IPS-15b (cell line): ENCODE data around the gene TFDP2.
"Not testable (repeated sequence)": the region's sequence is repeated elsewhere in the genome, so short reads cannot be mapped to it uniquely, and the experiment has no call there.

Source experiments
- H3K27me3 ChIP-seq: one replicate; pipeline ENCODE4 v1.6.1; 2013; ENCODE audit warnings: low read length; ENCODE audit not compliant: control insufficient read depth, insufficient read depth
- H3K36me3 ChIP-seq: one replicate; pipeline ENCODE4 v1.6.1; 2013; ENCODE audit warnings: low read length; ENCODE audit not compliant: control insufficient read depth, insufficient read depth
- H3K4me1 ChIP-seq: one replicate; pipeline ENCODE4 v1.6.1; 2013; ENCODE audit warnings: mild to moderate bottlenecking, low read length; ENCODE audit not compliant: control insufficient read depth, insufficient read depth
- H3K4me3 ChIP-seq: one replicate; pipeline ENCODE4 v1.5.1; 2013; ENCODE audit warnings: low read depth, low read length
- H3K9ac ChIP-seq: one replicate; pipeline ENCODE4 v1.6.1; 2013; ENCODE audit warnings: low read depth, mild to moderate bottlenecking, low read length
- H3K9me3 ChIP-seq: one replicate; pipeline ENCODE4 v1.6.1; 2013; ENCODE audit warnings: mild to moderate bottlenecking, low read length; ENCODE audit not compliant: control insufficient read depth, insufficient read depth

The TFDP2 gene

DNA sequence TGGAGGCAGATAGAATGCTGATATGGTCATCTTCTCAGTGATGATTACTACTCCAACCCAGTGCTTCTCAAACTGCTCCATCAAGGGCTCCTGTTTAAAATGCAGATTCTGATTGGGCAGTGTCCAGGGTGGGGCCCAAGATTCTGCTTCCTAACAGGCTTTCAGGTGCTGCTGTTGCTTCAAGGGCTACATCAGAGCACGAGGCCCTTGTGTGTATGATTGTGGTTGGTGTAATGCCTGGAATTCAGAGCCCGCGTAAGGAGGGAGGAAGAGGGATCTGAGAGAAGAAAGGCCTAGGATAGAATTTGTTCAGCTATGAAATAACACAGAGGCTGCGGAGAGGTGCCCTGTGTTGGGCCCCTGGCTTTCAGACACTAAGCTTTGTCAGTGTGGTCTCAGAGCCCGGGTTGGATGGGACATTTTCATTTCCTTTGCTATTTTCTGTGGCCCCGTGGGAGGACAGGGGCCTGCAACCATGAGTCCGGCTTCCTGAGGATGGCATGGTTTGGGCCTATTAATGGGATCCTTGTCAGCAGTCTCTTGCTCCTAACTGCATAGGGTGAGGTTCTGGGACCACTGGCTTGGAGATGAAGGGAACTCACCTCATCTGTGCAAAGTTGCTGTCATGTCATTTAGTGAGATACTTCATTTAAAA is 219.9 kb downstream of the TFDP2 start:
- Histone ChIP-seq H3K9me3 (no peaks in the 10 kb centered on the region), H3K27me3 (no peaks in the 10 kb centered on the region), H3K4me3 (no peak overlapping the region), H3K36me3 (no peaks in the 10 kb centered on the region), H3K9ac (no peak overlapping the region), H3K4me1 (no peaks in the 10 kb centered on the region)

- H3K4me3 ChIP-seq = no peak overlapping the region
- H3K9ac ChIP-seq = no peak overlapping the region
- no peaks in the 10 kb centered on the region for H3K4me1 ChIP-seq
- H3K27me3 ChIP-seq = no peaks in the 10 kb centered on the region
- no peaks in the 10 kb centered on the region for H3K36me3 ChIP-seq
- no peaks in the 10 kb centered on the region for H3K9me3 ChIP-seq
Observed at GRCh38 chr3:141928631-141929270, 220.6 kb downstream of the TFDP2 start.

GRCh38 chr3:141926929-141927328 is 222.4 kb downstream of the TFDP2 start:
- H3K4me1 ChIP-seq = no peaks in the 10 kb centered on the region
- peaks cover 2% of the 10 kb centered on the region for H3K36me3 ChIP-seq
- H3K9me3 ChIP-seq = no peaks in the 10 kb centered on the region
- no peak overlapping the region for H3K4me3 ChIP-seq
- no peaks in the 10 kb centered on the region for H3K27me3 ChIP-seq
- no peak overlapping the region for H3K9ac ChIP-seq

DNA sequence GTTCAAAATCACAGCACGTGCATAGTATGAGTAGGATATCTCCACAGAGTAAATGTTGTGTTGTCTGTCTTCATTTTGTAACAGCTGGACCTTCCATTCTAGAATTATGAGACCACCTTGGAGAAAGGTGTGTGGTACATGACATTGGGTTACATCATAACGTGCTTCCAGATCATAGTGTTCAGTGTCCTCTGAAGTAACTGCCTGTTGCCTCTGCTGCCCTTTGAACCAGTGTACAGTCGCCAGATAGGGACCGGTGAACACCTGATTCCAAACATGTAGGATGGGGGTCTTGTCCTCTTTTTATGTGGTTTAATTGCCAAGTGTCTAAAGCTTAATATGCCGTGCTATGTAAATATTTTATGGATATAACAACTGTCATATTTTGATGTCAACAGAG is 223.7 kb downstream of the TFDP2 start:
- not testable (repeated sequence) for H3K9ac ChIP-seq, H3K4me3 ChIP-seq, H3K27me3 ChIP-seq, H3K36me3 ChIP-seq, H3K9me3 ChIP-seq, H3K4me1 ChIP-seq

- Histone ChIP-seq H3K36me3 (peaks cover 6% of the 10 kb centered on the region), H3K27me3 (no peaks in the 10 kb centered on the region), H3K9ac (no peak overlapping the region), H3K4me1 (no peaks in the 10 kb centered on the region), H3K9me3 (no peaks in the 10 kb centered on the region), H3K4me3 (no peak overlapping the region)
Observed at GRCh38 chr3:141921316-141921715, 228.0 kb downstream of the TFDP2 start.

DNA sequence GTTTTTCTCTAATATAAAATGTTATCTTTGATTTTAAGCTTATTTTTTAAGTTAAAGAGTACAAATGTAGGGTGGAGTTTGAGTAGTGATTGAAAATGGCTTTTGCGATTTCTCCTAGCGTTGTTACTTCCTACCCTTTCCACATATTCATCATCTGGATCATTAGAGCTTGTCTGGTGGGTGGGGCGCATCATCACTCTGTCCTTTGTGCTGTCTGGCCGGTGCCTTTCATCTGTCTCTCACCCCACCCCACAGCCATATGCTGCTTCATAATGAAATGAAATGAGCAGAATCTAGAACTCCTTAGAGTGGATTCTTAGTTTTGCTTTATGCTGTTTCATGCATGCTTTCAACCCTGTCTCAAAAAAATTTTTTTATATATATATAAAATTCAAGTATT is 228.6 kb downstream of the TFDP2 start:
- no peaks in the 10 kb centered on the region for H3K4me1 ChIP-seq
- no peaks in the 10 kb centered on the region for H3K9me3 ChIP-seq
- H3K9ac ChIP-seq = no peak overlapping the region
- no peak overlapping the region for H3K4me3 ChIP-seq
- no peaks in the 10 kb centered on the region for H3K27me3 ChIP-seq
- H3K36me3 ChIP-seq = peaks cover 6% of the 10 kb centered on the region

- Histone ChIP-seq H3K4me1 (no peaks in the 10 kb centered on the region), H3K9me3 (no peaks in the 10 kb centered on the region), H3K27me3 (no peaks in the 10 kb centered on the region), H3K4me3 (no peak overlapping the region), H3K36me3 (peaks cover 7% of the 10 kb centered on the region), H3K9ac (no peak overlapping the region)
Observed at GRCh38 chr3:141915766-141916165, 233.6 kb downstream of the TFDP2 start.

DNA sequence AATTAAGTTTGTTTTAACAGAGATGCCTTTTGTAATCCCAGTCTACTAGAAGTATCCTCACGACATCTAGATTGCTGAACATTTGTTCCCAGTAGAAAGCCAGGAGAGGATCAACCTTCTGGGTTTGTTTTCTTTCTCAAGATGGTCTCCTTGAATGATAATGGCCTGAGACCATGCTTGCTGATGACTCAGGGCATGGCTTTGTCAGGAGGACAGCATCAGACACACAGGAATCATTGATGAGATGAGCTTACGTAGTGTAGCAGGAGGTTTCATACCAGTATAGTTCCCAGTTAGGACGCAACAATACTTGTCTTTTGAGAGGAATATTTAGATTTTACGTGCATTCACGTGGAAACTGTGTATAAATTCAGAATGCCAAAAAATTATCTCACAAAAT is 234.3 kb downstream of the TFDP2 start:
- H3K36me3 ChIP-seq = peaks cover 4% of the 10 kb centered on the region
- H3K4me1 ChIP-seq = no peaks in the 10 kb centered on the region
- no peaks in the 10 kb centered on the region for H3K27me3 ChIP-seq
- no peak overlapping the region for H3K4me3 ChIP-seq
- H3K9me3 ChIP-seq = no peaks in the 10 kb centered on the region
- H3K9ac ChIP-seq = no peak overlapping the region

DNA sequence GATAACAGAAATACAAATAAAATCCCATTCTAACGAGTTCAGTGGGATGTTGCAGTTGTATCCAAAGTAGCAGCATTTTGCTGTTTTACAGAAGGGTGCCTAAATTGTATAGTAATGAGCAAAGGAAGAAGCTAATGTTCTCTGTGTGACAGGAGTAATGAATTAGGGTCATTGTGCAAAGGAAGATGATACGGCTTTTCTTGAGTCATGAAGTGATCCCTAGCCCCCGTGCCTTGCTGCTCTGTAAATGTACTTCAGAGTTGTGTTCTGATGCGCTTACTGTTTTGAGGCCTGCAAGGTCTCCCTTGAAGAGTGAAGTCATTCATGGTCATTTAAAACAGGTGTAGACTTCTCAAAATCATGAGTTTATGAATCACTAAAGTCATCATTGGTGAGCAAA is 235.0 kb downstream of the TFDP2 start:
- no peaks in the 10 kb centered on the region for H3K9me3 ChIP-seq
- no peaks in the 10 kb centered on the region for H3K4me1 ChIP-seq
- H3K4me3 ChIP-seq = no peak overlapping the region
- H3K27me3 ChIP-seq = no peaks in the 10 kb centered on the region
- H3K36me3 ChIP-seq = peaks cover 3% of the 10 kb centered on the region
- no peak overlapping the region for H3K9ac ChIP-seq

- Histone ChIP-seq H3K27me3 (no peaks in the 10 kb centered on the region), H3K9me3 (no peaks in the 10 kb centered on the region), H3K9ac (no peak overlapping the region), H3K4me3 (no peak overlapping the region), H3K4me1 (no peaks in the 10 kb centered on the region), H3K36me3 (peaks cover 6% of the 10 kb centered on the region)
Observed at GRCh38 chr3:141913150-141913811, 236.1 kb downstream of the TFDP2 start.

DNA sequence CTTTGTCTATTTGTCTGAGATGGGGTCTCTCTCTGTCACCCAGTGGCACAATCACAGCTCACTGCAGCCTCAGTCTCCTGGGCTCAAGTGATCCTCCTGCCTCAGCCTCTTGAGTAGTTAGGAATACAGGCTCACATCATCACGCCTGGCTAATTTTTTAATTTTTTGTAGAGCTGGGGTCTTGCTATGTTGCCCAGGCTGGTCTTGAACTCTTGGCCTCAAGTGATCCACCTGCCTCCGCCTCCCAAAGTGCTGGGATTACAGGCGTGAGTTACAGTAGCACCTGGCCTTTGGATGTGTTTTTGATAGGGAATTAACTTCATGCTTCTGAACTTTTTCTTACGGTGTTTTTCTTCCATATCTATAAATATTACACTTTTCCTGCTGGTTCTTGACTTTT is 239.4 kb downstream of the TFDP2 start:
- peaks cover 15% of the 10 kb centered on the region for H3K36me3 ChIP-seq
- not testable (repeated sequence) for H3K9me3 ChIP-seq, H3K4me1 ChIP-seq

GRCh38 chr3:141909408-141909807 is 239.9 kb downstream of the TFDP2 start:
- Histone ChIP-seq H3K4me1 (no peaks in the 10 kb centered on the region), H3K27me3 (no peaks in the 10 kb centered on the region), H3K9me3 (no peaks in the 10 kb centered on the region), H3K36me3 (peaks cover 16% of the 10 kb centered on the region), H3K9ac (no peak overlapping the region), H3K4me3 (no peak overlapping the region)

More for the DNA sequence above, 239.4 kb downstream of the TFDP2 start:
- H3K9ac ChIP-seq, H3K27me3 ChIP-seq, H3K4me3 ChIP-seq: not testable (repeated sequence)
